Uterus (tissue), 2 donors: ENCODE measurements around the gene QSOX2.

Experiments used
- CTCF ChIP-seq, 4 experiments: fragments of 200-600 bp in 2 of 4; fragments of 450-650 bp in 2 of 4; sonication (generic) in 2 of 4; IDR thresholded peaks; one replicate each; pipeline ENCODE4 v1.5.1; 2016 to 2019; ENCODE audit warnings: antibody characterized with exemption in 4 of 4, mild to moderate bottlenecking in 2 of 4, moderate library complexity in 1 of 4
- POLR2A ChIP-seq, 2 donors: fragments of 450-650 bp; IDR thresholded peaks; one replicate each; pipeline ENCODE4 v1.6.1; 2016; ENCODE audit warnings: antibody characterized with exemption in 2 of 2, mild to moderate bottlenecking in 1 of 2, moderate library complexity in 1 of 2

DNA sequence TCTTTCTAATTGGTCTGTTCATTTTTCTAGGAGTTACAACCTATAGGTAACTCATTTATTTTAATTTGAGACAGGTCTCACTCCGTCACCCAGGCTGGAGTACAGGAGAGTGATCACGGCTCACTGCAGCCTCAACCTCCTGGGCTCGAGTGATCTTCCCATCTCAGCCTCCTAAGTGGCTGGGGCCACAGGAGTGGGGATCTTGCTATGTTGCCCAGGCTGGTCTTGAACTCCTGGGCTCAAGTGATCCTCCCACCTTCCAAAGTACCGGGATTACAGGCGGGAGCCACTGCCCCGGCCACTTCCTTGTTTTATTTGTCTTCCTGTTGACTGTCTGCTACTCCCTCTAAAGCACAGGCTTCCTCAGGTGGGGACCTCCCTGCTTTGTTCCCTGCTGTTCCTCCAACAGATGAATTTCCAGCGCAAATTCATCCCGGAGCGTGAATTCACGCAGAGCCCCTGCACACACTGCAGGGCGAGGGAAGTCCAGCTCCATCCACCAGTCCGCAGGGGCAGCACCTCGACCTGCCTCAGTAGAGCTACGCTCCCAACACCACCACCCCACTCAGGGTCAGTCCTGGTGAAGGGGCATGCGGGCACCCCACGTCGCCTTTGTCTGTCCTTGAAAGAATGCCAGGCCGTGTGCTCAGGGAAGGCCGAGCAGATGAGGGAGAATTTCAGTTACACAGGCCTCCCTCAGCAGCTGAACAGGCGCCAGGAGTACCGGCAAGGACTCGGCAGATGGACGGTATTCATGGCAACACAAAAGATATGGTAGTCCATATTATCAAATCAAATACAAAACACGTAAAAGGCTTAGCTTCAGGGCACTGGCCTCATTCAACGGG, 6.3 kb downstream of the QSOX2 start:
- TF ChIP-seq CTCF (IDR thresholded peaks at IDR 0.05) (no peak), POLR2A (IDR thresholded peaks at IDR 0.05) (no peak)
